DMS153 treated with DMSO at 0.1 percent for 48 hours (cell line): ENCODE data around the gene SDCCAG8.

ENCODE experiments used
- DNase-seq: peaks from one replicate; lab custom pipeline; 2025; ENCODE audit not compliant: unreplicated experiment; lab: John Stamatoyannopoulos, UW

Gene SDCCAG8

DNA sequence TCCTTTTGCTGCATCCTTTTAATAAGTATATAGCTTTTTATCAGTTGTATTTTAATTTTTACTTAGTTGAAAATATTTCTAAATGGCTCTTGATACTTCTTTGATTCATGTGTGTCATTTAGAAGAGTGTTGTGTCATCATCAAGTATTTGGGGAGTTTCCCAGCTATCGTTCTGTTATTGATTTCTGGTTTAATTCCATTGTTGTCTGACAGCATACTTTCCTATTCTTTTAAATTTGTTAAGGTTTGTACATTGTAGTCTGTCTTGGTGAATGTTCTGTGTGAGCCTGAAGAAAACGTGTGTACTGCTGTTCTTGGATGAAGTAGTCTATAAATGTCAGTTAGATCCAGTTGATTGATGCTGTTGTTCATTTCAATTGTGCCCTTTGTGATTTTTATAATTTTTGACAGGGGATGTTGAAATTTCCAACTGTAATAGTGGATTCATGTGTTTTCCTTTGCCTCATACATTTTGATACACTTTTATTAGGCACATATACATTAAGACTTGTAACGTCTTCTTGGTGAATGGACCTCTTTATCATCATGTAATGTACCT lies 24.8 kb downstream of the SDCCAG8 start:
- no peak for DNase-seq

DNA sequence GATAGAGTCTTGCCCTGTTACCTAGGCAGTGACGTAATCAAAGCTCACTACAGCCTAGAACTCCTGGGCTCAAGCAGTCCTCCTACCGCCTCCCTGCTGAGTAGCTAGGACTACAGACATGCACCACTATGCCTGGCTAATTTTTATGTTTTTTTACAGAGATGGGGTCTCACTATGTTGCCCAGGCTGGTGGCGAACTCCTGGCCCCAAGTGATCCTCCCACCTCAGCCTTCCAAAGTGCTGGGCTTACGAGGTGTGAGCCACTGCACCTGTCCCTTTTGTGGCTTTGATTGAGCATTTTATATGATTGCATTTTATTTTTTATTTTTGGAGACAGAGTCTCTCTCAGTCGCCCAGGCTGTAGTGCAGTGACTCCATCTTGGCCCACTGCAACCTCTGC lies 25.8 kb downstream of the SDCCAG8 start:
- no peak for DNase-seq

DNA sequence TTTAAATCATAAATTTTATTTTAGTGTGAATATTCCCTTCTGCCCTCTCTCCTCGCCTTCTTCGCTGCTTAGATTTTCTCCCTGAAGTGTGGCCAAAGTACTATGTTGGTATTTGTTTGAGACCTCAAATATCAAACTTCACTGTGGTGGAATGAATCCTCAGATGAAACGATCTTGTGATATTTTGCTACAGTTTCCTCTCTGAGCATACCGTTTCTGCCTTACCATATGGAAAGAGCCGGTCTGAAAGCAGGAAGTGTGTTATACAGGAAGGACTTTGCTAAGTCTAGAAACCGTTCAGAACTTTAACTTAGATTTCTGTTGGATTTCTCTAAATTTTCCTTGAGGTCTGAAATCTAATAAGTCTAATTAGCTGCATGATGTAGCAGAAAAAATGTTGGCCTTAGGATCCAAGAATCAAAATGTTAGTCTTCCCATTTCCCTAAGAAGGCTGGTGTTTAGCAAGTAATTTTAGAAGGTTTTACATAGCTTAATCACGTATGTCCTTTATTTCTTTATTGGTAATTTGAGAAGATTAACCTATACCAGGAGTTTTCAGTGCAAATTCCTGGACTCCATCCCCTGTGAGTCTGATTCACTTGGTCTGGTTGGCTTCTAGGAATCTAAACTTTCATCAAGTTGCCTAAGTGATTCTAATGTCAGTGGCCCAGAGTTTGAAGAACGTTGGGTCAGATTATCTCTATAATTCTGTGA lies 30.7 kb downstream of the SDCCAG8 start:
- no peak for DNase-seq

DNA sequence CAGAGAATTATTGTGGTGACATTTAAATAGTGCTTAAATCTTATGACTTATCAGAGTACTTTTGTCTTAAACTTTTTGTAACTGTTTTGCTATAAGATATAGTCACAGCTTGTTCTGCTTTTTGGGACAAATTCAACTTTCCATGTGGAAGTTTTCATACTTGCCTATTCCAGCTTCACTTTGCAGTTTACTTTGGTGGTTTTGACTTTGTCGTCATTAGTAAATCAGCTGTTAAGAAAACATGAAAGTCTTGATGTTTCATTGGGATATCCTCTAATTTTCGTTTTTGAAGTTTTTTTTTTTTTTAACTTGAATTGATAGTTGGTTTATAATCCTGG lies 31.3 kb downstream of the SDCCAG8 start:
- DNase-seq, result no peak

DNA sequence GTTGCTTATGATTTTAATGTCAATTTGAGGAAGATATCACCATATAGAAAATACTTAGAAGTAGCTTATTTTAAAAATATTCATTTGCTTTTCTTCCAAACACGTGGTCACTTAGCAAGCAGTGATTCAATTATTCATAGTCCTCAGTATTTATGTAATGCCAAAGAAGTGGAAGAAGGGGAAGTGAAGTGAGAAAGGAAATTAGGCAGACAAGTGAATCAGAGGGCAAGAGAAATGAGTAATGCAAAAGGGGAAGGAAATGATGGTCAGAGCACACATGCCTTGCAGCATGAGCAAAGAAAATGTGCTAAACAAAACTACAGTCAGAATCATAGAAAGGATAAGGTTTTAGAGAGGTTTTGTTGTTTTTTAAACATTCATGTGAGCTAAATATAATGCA lies 31.8 kb downstream of the SDCCAG8 start:
- no peak for DNase-seq

DNA sequence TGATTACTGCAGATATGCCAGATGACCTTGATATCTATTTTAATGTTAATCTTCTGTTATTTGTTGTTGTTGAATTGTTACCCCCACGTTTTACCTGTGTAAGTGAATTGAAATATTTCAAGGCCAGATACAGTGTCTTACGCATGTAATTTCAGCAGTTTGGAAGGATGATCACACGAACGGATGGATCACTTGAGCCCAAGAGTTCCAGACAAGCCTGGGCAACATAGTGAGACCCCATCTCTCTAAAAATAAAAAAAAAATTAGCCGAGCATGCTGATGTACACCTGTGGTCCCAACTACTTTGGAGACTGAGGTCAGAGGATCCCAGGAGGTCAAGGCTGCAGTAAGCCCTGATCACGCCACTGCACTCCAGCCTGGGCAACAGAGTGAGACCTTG lies 32.2 kb downstream of the SDCCAG8 start:
- no peak for DNase-seq

DNA sequence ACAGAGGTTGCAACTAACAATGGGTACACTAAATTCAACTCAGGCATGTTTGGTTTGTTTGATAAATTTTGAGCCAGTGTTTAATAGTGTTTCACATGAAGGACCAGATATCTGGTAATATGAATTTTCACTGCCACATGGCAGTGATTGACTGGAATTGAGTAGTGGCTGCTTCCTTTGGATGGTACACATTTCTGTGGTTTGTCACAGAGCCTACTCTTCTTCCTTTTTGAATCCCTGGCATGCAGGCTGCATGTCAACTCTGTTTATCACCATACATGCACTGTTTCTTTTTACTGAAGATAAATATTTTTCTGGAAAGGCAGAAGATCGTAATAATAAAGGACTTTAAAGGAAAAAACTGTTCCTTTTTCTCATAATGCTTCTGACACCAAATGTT lies 35.5 kb downstream of the SDCCAG8 start:
- no peak for DNase-seq

DNA sequence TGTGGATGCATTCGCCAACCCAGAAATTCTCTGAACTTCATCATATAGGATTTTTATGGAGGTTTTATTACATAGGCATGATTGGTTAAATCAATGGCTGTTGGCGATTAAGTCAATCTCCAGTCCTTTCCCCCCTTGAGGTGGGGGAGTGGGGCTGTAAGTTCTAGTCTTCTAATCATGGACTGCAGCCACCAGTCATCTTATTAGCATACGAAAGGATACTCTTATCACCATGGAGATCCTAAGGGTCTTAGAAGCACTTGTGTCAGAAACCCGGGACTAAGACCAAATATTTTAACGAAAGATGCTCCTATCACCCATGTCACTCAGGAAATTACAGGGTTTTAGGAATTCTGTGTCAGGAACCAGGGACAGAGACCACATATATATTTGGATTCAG lies 36.3 kb downstream of the SDCCAG8 start:
- no peak for DNase-seq

DNA sequence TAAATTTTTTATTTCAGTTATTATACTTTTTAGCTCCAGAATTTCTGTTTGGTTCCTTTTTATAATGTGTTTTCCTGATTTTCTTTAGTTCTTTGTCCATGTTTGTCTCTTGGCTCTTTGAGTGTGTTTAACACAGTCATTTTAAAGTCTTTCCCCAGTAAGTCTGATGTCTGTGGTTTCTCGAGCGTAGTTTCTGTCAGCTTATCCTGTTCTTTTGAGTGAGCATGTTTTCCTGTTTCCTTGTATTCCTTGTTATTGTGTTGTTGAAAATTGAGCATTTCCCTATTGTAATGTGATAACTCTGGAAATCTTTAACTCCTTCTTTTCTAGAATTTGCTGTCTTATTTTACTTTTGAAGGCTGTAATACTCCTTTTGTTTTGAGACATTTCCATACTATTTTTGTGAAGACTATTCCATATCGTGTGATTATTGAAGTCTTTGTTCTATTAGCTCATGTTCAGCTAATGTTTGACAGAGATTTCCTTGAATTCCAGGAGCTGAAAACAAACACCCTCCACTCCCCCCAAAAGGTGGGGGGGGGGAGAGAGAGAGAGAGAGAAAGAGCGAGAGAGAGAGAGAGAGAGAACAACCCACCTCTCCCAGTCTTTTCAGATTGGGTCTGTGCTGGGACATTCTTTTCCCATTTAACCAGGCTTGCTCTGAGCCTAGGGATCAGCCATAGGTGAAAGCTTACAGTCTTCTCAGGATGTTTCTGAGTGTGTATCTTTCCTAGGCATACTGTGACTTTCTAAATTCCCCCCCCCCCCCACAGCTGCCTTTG lies 38.3 kb downstream of the SDCCAG8 start:
- no peak for DNase-seq

DNA sequence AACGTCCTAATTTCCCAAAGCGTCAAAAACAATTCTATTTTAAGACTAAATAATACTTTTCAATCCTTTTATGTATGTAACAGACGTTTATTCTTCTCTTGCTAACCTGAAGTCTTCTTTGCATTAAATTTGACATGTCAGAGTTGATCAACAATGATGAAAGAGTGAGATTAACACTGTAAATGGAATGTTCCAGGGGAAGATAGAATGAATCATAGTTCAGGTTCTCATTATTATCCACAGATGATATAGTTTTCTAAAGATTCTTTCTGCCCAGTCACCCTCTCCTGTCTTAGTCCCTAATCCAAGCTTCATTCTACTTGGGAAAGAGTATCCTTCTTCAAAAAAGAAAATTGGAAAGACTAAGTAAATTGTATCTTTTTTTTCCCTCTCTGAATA lies 38.9 kb downstream of the SDCCAG8 start:
- DNase-seq, result no peak

DNA sequence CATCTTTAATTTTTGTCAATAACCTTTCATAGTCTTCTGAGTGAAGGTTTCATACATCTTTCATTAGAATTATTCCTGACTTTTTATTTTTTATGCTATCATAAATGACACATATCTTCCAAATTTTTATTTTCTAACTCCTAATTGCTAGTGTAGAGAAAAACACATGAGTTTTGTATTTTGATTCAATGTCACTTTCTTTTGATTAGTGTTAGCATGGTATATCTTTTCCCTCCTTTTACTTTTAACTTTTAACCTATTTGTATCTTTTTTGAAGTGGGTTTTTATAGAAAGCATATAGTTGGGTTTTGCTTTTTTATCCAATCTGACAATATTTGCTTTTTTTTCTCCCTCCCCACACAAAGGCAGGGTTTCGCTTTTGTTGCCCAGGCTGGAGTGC lies 43.2 kb downstream of the SDCCAG8 start:
- no peak for DNase-seq

DNA sequence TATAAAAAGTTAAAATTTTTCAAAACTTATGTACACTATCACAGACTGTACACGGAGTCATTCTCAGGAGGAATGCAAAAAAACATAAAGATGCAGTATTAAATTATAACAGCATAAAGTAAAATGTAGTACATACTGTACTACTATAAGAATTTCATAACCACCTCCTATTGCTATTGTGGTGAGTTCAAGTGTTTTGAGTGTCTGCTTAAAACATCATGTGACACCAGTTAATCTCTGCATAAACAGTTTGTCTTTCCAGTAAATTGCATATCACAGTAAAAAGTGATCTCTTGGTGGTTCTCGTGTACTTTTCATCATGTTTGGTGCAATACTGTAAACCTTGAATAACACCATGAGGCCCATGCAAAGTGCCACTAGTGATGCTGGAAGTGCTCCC lies 45.2 kb downstream of the SDCCAG8 start:
- DNase-seq, result no peak

DNA sequence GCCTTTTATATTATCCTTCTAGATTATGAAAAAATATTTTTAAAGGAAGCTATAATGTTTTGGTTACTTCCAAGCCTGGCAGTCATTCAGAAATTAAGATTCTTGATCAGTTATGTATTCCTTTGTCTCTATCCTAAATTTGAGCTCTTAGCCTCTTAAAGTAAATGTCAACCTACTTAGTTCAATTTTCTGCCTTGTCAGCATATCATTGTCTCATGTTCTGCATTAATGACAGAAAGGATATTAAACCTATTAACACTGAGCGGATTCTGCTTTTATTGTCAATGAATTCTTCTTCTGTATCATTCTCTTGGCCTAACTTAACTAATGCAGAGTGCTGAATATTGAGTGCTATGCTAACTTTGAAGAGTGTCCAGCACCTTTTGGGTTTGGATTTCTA lies 56.0 kb downstream of the SDCCAG8 start:
- DNase-seq, result no peak

DNA sequence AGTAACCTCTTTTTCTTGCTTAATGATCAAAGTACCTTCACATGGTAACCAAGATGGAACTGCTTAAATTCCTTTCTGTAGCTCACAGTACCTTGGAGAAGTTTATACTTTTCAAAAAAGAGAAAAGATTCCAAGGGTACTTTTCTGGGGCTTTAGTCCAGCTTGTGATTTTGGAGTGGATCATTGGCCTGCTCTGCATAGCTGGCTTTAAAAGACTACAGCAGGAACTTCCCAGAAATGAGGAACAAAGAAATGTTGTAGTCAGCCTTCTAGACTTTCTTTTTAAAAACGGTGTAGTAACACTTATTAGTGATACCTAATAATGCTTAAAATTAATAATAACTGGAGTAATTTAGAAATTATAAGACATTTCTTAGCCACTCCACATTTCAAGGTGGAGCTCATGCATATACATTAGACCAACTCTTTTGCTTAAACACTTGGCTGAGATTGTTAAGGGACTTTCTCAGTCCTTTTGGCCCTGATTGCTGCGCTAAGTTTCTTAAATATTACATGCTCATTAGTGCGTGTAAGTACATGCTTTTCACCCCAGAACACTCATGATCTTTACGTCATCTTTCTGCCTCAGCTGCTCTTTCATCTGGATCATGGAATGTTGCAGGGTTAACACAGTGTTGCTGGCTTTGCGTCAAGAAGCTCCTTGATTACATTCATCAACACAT lies 57.3 kb downstream of the SDCCAG8 start:
- DNase-seq, result no peak

DNA sequence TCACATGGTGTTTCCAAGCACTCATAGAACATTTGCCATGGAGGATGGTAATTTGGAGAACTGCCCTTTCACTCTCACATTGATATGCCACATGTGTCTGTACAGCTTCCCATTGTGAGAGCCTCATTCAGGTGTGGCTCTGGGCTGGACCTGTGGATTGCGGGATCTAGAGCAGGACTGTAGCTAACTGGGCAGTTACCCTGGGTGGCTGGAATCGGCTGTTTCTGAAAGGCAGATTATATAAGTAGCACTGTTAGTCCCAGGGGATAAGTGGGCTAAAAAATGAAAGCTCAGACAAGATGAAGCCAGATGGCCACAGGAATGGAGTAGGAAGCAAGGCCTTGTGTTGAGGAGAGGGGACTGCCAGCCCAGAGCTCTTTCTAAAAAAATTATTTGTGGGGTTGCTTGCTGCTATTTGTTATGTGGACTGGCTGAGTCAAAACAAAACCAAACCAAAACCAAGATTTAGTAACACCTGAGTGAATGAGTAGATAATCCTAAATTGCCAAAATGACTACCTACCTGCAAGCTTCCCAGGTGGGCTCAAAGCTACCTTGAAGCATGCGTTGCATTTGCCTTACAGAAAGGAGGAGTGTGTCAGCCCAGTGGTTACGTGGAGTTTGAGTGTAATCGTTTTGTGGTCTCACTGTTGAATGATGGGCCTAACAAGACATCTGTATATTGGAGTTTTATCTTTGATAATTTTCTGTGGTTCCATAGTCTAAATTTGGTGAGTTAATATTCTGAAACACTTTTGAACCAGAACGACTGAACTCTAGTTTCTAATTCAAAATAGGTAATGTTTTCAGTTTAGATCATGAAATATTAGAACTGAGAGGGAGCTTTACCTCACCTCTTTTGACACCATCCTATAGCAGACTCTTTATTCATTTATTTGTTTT lies 58.0 kb downstream of the SDCCAG8 start:
- no peak for DNase-seq

DNA sequence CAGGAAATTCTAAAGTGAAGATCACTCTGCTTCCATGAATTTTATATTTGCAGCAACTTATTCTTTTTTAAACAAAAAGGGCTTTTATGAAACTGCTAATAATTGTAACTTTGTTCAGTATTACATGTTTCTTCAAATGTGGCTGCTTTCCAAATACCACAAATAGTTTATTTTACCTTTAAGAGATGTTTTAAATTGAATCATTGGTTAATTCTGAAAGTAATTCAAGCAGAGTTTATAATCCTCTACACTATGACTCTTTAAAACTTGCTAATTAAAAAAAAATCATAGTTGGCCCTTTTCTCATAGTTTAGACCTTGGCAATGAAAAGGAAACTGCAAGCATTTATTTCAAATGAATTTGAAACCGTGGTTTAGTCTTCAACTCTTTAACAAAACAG lies 59.6 kb downstream of the SDCCAG8 start:
- no peak for DNase-seq

DNA sequence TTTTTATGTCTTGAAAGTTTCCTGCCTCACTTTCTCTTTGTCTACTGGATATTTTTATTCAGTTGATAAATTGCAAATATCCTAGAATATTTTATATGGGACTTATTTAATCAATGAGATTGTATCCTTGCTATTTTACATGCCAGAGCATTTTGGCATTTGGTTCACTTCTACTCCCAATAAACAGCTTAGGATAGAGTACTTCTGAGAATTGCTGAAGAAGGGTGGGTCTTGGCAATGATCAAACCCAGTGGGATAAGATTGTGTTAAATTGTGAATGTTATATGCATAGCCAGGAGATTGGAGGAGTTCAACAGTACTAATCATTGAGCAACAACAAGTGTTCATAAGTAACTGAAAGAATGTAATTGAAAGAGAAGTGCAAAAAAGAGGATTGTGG lies 60.1 kb downstream of the SDCCAG8 start:
- no peak for DNase-seq

DNA sequence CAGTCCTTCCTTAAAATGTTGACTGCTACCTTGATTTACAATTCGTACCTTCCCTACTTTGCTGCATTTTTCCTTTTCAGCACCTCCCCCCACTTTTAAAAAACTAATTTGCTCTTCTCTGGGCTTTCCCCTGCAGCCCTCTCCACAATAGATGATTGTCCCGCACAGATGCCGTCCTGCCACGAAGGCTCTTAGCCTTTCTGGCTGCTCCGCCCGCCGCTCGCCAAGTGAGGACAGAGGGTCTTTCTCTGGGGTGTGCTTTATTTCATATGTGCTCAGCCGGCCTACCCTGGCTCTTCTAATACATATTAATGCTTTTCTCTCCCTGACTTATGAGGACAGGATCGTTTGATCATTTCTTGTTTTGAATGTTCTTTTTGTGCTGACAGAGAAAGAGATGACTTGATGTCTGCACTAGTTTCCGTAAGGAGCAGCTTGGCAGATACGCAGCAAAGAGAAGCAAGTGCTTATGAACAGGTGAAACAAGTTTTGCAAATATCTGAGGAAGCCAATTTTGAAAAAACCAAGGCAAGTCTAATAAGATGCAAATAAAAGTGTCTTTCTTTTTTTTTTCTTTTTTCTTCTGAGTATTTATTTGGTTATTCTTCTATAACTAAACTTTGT lies 60.6 kb downstream of the SDCCAG8 start:
- no peak for DNase-seq

DNA sequence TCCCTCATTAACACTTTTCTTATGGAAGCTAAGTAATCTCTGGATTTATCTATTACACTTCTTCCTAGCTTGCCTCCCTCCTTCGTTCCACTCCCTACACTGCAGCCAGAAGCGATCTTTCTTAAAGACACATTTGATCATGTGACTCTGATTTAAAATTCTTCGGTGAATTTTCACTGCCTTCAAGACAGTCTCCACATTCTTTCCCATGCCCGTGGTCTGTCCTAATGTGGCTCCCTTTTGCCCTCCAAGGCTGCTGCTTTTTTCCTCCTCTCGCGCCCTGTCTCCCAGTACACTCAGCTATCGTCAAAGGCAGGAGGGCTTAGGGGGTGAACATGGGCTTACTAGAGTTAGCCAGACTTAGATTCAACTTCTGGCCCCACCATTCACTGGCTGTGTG lies 64.4 kb downstream of the SDCCAG8 start:
- DNase-seq, result no peak

DNA sequence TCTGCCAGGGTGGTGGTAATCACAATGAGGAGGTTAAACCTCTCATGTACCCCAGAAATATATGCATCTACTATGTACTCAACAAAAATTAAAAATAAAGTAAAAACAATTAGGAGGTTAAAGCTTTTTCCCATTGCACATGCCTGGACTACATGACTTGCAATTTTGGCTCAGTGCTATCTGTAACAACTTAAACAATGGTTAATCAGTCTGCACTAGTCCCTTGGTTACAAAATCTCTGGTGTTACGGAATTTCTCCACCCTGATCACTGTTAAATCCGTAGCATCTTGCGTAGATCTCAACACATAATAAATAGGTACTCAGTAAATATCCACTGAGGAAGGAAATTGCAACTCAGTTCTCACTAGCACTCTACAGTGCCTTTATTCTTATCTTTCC lies 66.5 kb downstream of the SDCCAG8 start:
- no peak for DNase-seq

DNA sequence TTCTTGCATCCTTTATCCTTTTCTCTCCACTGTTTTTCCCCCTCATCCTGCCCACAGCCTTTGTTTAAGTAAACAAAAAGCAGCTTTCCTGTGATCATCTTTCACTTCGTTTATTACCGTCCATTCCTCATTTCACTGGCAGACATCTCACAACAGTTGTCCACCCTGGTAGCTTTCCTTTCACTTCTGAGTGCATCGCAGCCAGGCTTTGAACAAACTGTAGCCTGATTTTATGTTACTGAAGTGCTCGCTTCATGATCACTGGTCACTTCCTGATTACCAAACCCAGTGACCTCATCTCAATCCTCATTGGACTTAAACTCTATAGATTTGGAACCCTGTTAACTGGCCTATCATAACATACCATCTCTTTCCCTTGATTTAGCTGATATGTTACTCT lies 67.7 kb downstream of the SDCCAG8 start:
- no peak for DNase-seq
